ENCODE data around the gene SCAMP4. TPM values are rescaled to one million over a fixed set of nuclear protein-coding genes. Genes with fewer than 3 reads are reported as not detected.

Gene SCAMP4
- total RNA-seq, 1 experiment from 2014 or later, result 69.0 TPM

- Mint-ChIP-seq H3K4me1 (peaks cover 21 to 28% of the 10 kb centered on the region in 2 experiments), H3K27ac (0 out of 7 replicates have a peak overlapping the region, but pooled peaks of 1 of the 3 experiments have one; percentile 53), H3K4me3 (peak overlapping the region; percentile 17 to 25; a peak in 3 of 5 replicates), H3K27me3 (ENCODE audit: low read depth) (no peaks in the 10 kb centered on the region), H3K36me3 (ENCODE audit: insufficient read depth in 1 of 3, low read depth in 3 of 3) (peaks cover 2 to 5% (median 4%) of the 10 kb centered on the region in 3 experiments; a peak in 6 of 7 replicates), H3K9me3 (no peaks in the 10 kb centered on the region)
- WGBS (ENCODE audit: extremely low coverage, insufficient read length, low lambda C conversion rate), result no CpG with 5 or more reads among the region's 42 CpGs
- no peak overlapping the region for H3K14ac ChIP-seq (ENCODE audit: insufficient read depth, low read length)
- no peaks in the 10 kb centered on the region for H3K9me3 ChIP-seq (ENCODE audit: control insufficient read depth, low read depth, low read length)
- no peak overlapping the region for H3K27ac ChIP-seq (ENCODE audit: insufficient read length, low read depth, low read length)
- H3K27me3 ChIP-seq (ENCODE audit: insufficient read depth, low read length), result no peaks in the 10 kb centered on the region
- H3T11ph ChIP-seq (ENCODE audit: low read length), result no peak overlapping the region
- peaks cover 9% of the 10 kb centered on the region for H3K79me1 ChIP-seq (ENCODE audit: insufficient read depth, low read depth, low read length, poor library complexity, severe bottlenecking)
- H4K20me1 ChIP-seq (ENCODE audit: control insufficient read depth, insufficient read depth, insufficient read length), result no peaks in the 10 kb centered on the region
- H3K56ac ChIP-seq (ENCODE audit: insufficient read length, low read depth, low read length), result no peak overlapping the region
- TF ChIP-seq CTCF (conservative IDR thresholded peaks at IDR 0.05), result no peak
- H2AK5ac ChIP-seq (ENCODE audit: insufficient read length, low read length), result no peak overlapping the region
- H2BK12ac ChIP-seq (ENCODE audit: insufficient read length, low read depth, low read length), result no peak overlapping the region
- no peak overlapping the region for H4K91ac ChIP-seq (ENCODE audit: insufficient read length, low read depth, low read length)
- peaks cover 11% of the 10 kb centered on the region for H3K23me2 ChIP-seq (ENCODE audit: insufficient read length, low read depth, low read length, poor library complexity, severe bottlenecking)
- H3K4me1 ChIP-seq (ENCODE audit: insufficient read depth, low read length), result no peaks in the 10 kb centered on the region; the same call in 1 of the 2 replicates
- no peak overlapping the region for H3K23ac ChIP-seq (ENCODE audit: insufficient read length, low read depth, low read length)
- no peak overlapping the region for H2BK120ac ChIP-seq (ENCODE audit: low read depth, low read length, poor library complexity, severe bottlenecking)
- H3K4ac ChIP-seq (ENCODE audit: low read depth, low read length), result no peak overlapping the region
- no peak overlapping the region for H3K9ac ChIP-seq (ENCODE audit: extremely low read depth, insufficient read length, low read length)
- no peak overlapping the region for H3K18ac ChIP-seq (ENCODE audit: insufficient read length, low read depth, low read length)
- no peak overlapping the region for H3K4me2 ChIP-seq (ENCODE audit: insufficient read depth, insufficient read length, low read length)
- no peak overlapping the region for H2BK5ac ChIP-seq (ENCODE audit: insufficient read length, low read length)
- H4K8ac ChIP-seq (replicated peaks; ENCODE audit: insufficient read length, low read depth, low read length), result no peak overlapping the region
- H2AFZ ChIP-seq (ENCODE audit: low read length), result no peak overlapping the region
- no peak for DNase-seq
- no peak overlapping the region for H4K5ac ChIP-seq (ENCODE audit: insufficient read length, low read depth, low read length)
- H2BK15ac ChIP-seq (ENCODE audit: low read depth, low read length), result no peak overlapping the region
- peaks cover 48% of the 10 kb centered on the region for H3K79me2 ChIP-seq (ENCODE audit: insufficient read depth, low read length)
- H2BK20ac ChIP-seq (ENCODE audit: low read depth, low read length, poor library complexity, severe bottlenecking), result no peak overlapping the region
These were observed 39.1 kb downstream of the SCAMP4 start for GRCh38 chr19:1944088-1944915.

Measured in H9 (cell line).